GM23338 (cell line): Measurements from ENCODE around the gene HSDL2. TPM values are rescaled to one million over a fixed set of nuclear protein-coding genes. Genes with fewer than 3 reads are reported as not detected.

ENCODE experiments used
- ATAC-seq: fragments of 200-7000 bp; cut with Tn5 transposase; 3 replicates; pipeline ENCODE4 v1.9.1; 2020
- DNase-seq: peaks from one replicate; pipeline ENCODE4 v3.0.0-alpha.2; 2015; ENCODE audit warnings: low spot score
- H2AFZ ChIP-seq: fragments of 200-600 bp; sonication (generic); 2 replicates; pipeline ENCODE4 v1.8.0; 2016; ENCODE audit warnings: antibody characterized with exemption, mild to moderate bottlenecking, moderate library complexity
- H3F3A ChIP-seq: fragments of 200-600 bp; sonication (generic); replicated peaks from 2 replicates; pipeline ENCODE4 v1.8.0; 2017; ENCODE audit warnings: antibody characterized with exemption, mixed run types, low read depth
- H3K27ac ChIP-seq: fragments of 200-600 bp; sonication (generic); 2 replicates; pipeline ENCODE4 v1.6.1; 2016; ENCODE audit warnings: low read depth
- H3K27me3 ChIP-seq: fragments of 200-600 bp; sonication (generic); 2 replicates; pipeline ENCODE4 v1.8.0; 2016; ENCODE audit warnings: mild to moderate bottlenecking, mixed run types, moderate library complexity; ENCODE audit not compliant: insufficient read depth
- H3K36me3 ChIP-seq: fragments of 200-600 bp; sonication (generic); 2 replicates; pipeline ENCODE4 v1.8.0; 2016; ENCODE audit warnings: mild to moderate bottlenecking; ENCODE audit not compliant: insufficient read depth
- H3K4me1 ChIP-seq: fragments of 200-600 bp; sonication (generic); 2 replicates; pipeline ENCODE4 v1.8.0; 2016; ENCODE audit warnings: mild to moderate bottlenecking, moderate library complexity; ENCODE audit not compliant: insufficient read depth
- H3K4me2 ChIP-seq: fragments of 200-600 bp; sonication (generic); 2 replicates; pipeline ENCODE4 v1.7.1; 2017; ENCODE audit warnings: mixed run types
- H3K4me3 ChIP-seq: fragments of 200-600 bp; sonication (generic); 2 replicates; pipeline ENCODE4 v1.6.1; 2016; ENCODE audit warnings: mixed run types
- H3K79me2 ChIP-seq: fragments of 200-600 bp; sonication (generic); replicated peaks from 2 replicates; pipeline ENCODE4 v1.8.0; 2017; ENCODE audit warnings: mild to moderate bottlenecking; ENCODE audit not compliant: insufficient read depth
- H3K9me2 ChIP-seq: fragments of 200-600 bp; sonication (generic); 2 replicates; pipeline ENCODE4 v1.8.0; 2017; ENCODE audit not compliant: insufficient read depth
- H4K20me1 ChIP-seq: fragments of 200-600 bp; sonication (generic); replicated peaks from 2 replicates; pipeline ENCODE4 v1.8.0; 2017; ENCODE audit warnings: mild to moderate bottlenecking; ENCODE audit not compliant: insufficient read depth
- H3K27ac Mint-ChIP-seq: 2 replicates; pipeline ENCODE4 v1.8.0; 2020; ENCODE audit warnings: inconsistent platforms, mild to moderate bottlenecking, moderate library complexity, mixed read lengths
- H3K27me3 Mint-ChIP-seq: 3 replicates; pipeline ENCODE4 v1.8.0; 2022; ENCODE audit warnings: low read depth, mild to moderate bottlenecking, moderate library complexity, mixed read lengths, inconsistent platforms; ENCODE audit not compliant: insufficient read depth, poor library complexity
- H3K36me3 Mint-ChIP-seq: 3 replicates; pipeline ENCODE4 v1.8.0; 2021; ENCODE audit warnings: low read depth, mild to moderate bottlenecking, inconsistent platforms, moderate library complexity, mixed read lengths
- H3K4me1 Mint-ChIP-seq: 3 replicates; pipeline ENCODE4 v1.8.0; 2020; ENCODE audit warnings: mild to moderate bottlenecking, inconsistent platforms, mixed read lengths
- H3K4me3 Mint-ChIP-seq: 3 replicates; pipeline ENCODE4 v1.8.0; 2021; ENCODE audit warnings: moderate library complexity, mild to moderate bottlenecking, inconsistent platforms, mixed read lengths
- H3K9me3 Mint-ChIP-seq: 3 replicates; pipeline ENCODE4 v1.8.0; 2020; ENCODE audit warnings: moderate library complexity, mild to moderate bottlenecking, inconsistent platforms, mixed read lengths
- CREB1 ChIP-seq: fragments of 250-450 bp; sonication (Bioruptor Pico); IDR thresholded peaks from 2 replicates; pipeline ENCODE4 v1.5.0; 2020; ENCODE audit warnings: low read depth, mild to moderate bottlenecking, moderate library complexity
- EZH2 ChIP-seq: fragments of 200-600 bp; sonication (generic); IDR thresholded peaks from one replicate; pipeline ENCODE4 v1.8.0; 2017; ENCODE audit warnings: antibody characterized with exemption, mild to moderate bottlenecking, low read depth; ENCODE audit not compliant: unreplicated experiment
- EZH2phosphoT487 ChIP-seq: fragments of 200-600 bp; sonication (generic); IDR thresholded peaks from one replicate; pipeline ENCODE4 v1.8.1; 2018; ENCODE audit warnings: antibody characterized with exemption; ENCODE audit not compliant: unreplicated experiment
- JUNB ChIP-seq: IDR thresholded peaks from one replicate; pipeline ENCODE4 v1.6.1; 2016; ENCODE audit warnings: antibody characterized with exemption; ENCODE audit not compliant: unreplicated experiment
- NANOG ChIP-seq: IDR thresholded peaks from 2 replicates; pipeline ENCODE4 v1.6.1; 2016; ENCODE audit warnings: antibody characterized with exemption, borderline replicate concordance
- POLR2AphosphoS5 ChIP-seq: IDR thresholded peaks from 2 replicates; pipeline ENCODE4 v1.6.1; 2016; ENCODE audit warnings: antibody characterized with exemption, low read depth
- STAT1 ChIP-seq: IDR thresholded peaks from one replicate; pipeline ENCODE4 v1.6.1; 2016; ENCODE audit warnings: antibody characterized with exemption; ENCODE audit not compliant: unreplicated experiment
- ZNF114 ChIP-seq: fragments of 250-450 bp; sonication (Bioruptor Pico); IDR thresholded peaks from 2 replicates; pipeline ENCODE4 v1.5.0; 2020; ENCODE audit warnings: mild to moderate bottlenecking, moderate library complexity
- ZNF331 ChIP-seq: fragments of 250-450 bp; sonication (Bioruptor Pico); IDR thresholded peaks from 2 replicates; pipeline ENCODE4 v1.5.0; 2020; ENCODE audit warnings: low read depth, mild to moderate bottlenecking, moderate library complexity
- polyA plus RNA-seq: library from polyadenylated mRNA; unstranded; fragments of >200 nt; fragmentation: Nextera tagmentation; extraction: Ambion mirVana; gene quantifications from 2 replicates; pipeline ENCODE4 v1.2.1, GENCODE V29; 2016
- total RNA-seq: library from RNA; depleted of rRNA; stranded (reverse); fragments of >200 nt; shearing (Covaris generic); gene quantifications from 2 replicates; pipeline ENCODE4 v1.2.3, GENCODE V29; 2014
- TF ChIP-seq, protein P1 (sequence below): IDR thresholded peaks from one replicate; pipeline ENCODE4 v1.6.1; 2018; ENCODE audit warnings: antibody characterized with exemption; ENCODE audit not compliant: unreplicated experiment
- TF ChIP-seq, protein P2 (sequence below): IDR thresholded peaks from 2 replicates; pipeline ENCODE4 v1.6.1; 2016; ENCODE audit warnings: antibody characterized with exemption
- TF ChIP-seq, protein P3 (sequence below): fragments of 250-450 bp; sonication (Bioruptor Pico); IDR thresholded peaks from 2 replicates; pipeline ENCODE4 v1.5.0; 2020; ENCODE audit warnings: mild to moderate bottlenecking, moderate library complexity
- TF ChIP-seq, protein P4 (sequence below), 2 experiments: fragments of 200-600 bp in 1 of 2; sonication (generic) in 1 of 2; conservative IDR thresholded peaks; 2 replicates each; pipeline versions ENCODE4 v1.5.1 to v1.6.1; 2016 to 2017; ENCODE audit warnings: antibody characterized with exemption in 2 of 2, low read depth in 2 of 2, mild to moderate bottlenecking in 2 of 2, moderate library complexity in 1 of 2

Gene HSDL2
- total and polyA plus RNA-seq, 2 experiments from 2014 or later: 11.4 to 15.3 TPM

DNA sequence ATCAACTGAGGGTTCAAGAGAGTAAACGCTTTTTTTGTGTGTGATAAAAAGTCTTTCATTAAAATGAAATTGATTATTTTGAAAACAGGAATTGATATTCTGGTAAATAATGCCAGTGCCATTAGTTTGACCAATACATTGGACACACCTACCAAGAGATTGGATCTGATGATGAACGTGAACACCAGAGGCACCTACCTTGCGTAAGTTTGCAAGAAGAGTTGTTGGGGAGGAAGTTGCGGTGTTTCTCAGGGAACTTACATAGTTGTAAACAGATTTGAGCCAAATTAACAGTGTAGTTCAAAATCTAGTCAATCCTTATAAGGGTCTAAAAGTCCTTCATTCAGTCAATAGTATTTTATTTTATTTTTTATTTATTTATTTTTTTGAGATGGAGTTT is 28.9 kb downstream of the HSDL2 start:
- Histone ChIP-seq H3K36me3 (no peaks in the 10 kb centered on the region), H3K4me3 (no peak overlapping the region), H3K4me2 (no peak overlapping the region), H3K27ac (no peak overlapping the region), H2AFZ (no peak overlapping the region), H4K20me1 (no peaks in the 10 kb centered on the region), H3K9me2 (no peaks in the 10 kb centered on the region), H3K27me3 (no peaks in the 10 kb centered on the region), H3K4me1 (no peaks in the 10 kb centered on the region), H3F3A (no peaks in the 10 kb centered on the region), H3K79me2 (no peaks in the 10 kb centered on the region)
- TF ChIP-seq POLR2AphosphoS5: no peak
- no peak for TF ChIP-seq CREB1
- TF ChIP-seq ZNF331 (CRISPR knock-in tag): no peak
- TF ChIP-seq, protein P1, sequence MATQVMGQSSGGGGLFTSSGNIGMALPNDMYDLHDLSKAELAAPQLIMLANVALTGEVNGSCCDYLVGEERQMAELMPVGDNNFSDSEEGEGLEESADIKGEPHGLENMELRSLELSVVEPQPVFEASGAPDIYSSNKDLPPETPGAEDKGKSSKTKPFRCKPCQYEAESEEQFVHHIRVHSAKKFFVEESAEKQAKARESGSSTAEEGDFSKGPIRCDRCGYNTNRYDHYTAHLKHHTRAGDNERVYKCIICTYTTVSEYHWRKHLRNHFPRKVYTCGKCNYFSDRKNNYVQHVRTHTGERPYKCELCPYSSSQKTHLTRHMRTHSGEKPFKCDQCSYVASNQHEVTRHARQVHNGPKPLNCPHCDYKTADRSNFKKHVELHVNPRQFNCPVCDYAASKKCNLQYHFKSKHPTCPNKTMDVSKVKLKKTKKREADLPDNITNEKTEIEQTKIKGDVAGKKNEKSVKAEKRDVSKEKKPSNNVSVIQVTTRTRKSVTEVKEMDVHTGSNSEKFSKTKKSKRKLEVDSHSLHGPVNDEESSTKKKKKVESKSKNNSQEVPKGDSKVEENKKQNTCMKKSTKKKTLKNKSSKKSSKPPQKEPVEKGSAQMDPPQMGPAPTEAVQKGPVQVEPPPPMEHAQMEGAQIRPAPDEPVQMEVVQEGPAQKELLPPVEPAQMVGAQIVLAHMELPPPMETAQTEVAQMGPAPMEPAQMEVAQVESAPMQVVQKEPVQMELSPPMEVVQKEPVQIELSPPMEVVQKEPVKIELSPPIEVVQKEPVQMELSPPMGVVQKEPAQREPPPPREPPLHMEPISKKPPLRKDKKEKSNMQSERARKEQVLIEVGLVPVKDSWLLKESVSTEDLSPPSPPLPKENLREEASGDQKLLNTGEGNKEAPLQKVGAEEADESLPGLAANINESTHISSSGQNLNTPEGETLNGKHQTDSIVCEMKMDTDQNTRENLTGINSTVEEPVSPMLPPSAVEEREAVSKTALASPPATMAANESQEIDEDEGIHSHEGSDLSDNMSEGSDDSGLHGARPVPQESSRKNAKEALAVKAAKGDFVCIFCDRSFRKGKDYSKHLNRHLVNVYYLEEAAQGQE: no peak
- TF ChIP-seq, protein P2, sequence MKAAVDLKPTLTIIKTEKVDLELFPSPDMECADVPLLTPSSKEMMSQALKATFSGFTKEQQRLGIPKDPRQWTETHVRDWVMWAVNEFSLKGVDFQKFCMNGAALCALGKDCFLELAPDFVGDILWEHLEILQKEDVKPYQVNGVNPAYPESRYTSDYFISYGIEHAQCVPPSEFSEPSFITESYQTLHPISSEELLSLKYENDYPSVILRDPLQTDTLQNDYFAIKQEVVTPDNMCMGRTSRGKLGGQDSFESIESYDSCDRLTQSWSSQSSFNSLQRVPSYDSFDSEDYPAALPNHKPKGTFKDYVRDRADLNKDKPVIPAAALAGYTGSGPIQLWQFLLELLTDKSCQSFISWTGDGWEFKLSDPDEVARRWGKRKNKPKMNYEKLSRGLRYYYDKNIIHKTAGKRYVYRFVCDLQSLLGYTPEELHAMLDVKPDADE: no peak
- TF ChIP-seq, protein P3, sequence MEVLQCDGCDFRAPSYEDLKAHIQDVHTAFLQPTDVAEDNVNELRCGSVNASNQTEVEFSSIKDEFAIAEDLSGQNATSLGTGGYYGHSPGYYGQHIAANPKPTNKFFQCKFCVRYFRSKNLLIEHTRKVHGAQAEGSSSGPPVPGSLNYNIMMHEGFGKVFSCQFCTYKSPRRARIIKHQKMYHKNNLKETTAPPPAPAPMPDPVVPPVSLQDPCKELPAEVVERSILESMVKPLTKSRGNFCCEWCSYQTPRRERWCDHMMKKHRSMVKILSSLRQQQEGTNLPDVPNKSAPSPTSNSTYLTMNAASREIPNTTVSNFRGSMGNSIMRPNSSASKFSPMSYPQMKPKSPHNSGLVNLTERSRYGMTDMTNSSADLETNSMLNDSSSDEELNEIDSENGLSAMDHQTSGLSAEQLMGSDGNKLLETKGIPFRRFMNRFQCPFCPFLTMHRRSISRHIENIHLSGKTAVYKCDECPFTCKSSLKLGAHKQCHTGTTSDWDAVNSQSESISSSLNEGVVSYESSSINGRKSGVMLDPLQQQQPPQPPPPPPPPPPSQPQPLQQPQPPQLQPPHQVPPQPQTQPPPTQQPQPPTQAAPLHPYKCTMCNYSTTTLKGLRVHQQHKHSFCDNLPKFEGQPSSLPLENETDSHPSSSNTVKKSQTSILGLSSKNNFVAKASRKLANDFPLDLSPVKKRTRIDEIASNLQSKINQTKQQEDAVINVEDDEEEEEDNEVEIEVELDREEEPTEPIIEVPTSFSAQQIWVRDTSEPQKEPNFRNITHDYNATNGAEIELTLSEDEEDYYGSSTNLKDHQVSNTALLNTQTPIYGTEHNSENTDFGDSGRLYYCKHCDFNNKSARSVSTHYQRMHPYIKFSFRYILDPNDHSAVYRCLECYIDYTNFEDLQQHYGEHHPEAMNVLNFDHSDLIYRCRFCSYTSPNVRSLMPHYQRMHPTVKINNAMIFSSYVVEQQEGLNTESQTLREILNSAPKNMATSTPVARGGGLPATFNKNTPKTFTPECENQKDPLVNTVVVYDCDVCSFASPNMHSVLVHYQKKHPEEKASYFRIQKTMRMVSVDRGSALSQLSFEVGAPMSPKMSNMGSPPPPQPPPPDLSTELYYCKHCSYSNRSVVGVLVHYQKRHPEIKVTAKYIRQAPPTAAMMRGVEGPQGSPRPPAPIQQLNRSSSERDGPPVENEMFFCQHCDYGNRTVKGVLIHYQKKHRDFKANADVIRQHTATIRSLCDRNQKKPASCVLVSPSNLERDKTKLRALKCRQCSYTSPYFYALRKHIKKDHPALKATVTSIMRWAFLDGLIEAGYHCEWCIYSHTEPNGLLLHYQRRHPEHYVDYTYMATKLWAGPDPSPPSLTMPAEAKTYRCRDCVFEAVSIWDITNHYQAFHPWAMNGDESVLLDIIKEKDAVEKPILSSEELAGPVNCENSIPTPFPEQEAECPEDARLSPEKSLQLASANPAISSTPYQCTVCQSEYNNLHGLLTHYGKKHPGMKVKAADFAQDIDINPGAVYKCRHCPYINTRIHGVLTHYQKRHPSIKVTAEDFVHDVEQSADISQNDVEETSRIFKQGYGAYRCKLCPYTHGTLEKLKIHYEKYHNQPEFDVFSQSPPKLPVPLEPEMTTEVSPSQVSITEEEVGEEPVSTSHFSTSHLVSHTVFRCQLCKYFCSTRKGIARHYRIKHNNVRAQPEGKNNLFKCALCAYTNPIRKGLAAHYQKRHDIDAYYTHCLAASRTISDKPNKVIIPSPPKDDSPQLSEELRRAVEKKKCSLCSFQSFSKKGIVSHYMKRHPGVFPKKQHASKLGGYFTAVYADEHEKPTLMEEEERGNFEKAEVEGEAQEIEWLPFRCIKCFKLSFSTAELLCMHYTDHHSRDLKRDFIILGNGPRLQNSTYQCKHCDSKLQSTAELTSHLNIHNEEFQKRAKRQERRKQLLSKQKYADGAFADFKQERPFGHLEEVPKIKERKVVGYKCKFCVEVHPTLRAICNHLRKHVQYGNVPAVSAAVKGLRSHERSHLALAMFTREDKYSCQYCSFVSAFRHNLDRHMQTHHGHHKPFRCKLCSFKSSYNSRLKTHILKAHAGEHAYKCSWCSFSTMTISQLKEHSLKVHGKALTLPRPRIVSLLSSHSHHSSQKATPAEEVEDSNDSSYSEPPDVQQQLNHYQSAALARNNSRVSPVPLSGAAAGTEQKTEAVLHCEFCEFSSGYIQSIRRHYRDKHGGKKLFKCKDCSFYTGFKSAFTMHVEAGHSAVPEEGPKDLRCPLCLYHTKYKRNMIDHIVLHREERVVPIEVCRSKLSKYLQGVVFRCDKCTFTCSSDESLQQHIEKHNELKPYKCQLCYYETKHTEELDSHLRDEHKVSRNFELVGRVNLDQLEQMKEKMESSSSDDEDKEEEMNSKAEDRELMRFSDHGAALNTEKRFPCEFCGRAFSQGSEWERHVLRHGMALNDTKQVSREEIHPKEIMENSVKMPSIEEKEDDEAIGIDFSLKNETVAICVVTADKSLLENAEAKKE (CRISPR knock-in tag): no peak
- TF ChIP-seq NANOG: no peak
- TF ChIP-seq, protein P4, sequence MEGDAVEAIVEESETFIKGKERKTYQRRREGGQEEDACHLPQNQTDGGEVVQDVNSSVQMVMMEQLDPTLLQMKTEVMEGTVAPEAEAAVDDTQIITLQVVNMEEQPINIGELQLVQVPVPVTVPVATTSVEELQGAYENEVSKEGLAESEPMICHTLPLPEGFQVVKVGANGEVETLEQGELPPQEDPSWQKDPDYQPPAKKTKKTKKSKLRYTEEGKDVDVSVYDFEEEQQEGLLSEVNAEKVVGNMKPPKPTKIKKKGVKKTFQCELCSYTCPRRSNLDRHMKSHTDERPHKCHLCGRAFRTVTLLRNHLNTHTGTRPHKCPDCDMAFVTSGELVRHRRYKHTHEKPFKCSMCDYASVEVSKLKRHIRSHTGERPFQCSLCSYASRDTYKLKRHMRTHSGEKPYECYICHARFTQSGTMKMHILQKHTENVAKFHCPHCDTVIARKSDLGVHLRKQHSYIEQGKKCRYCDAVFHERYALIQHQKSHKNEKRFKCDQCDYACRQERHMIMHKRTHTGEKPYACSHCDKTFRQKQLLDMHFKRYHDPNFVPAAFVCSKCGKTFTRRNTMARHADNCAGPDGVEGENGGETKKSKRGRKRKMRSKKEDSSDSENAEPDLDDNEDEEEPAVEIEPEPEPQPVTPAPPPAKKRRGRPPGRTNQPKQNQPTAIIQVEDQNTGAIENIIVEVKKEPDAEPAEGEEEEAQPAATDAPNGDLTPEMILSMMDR (conservative IDR thresholded peaks at IDR 0.05; ENCODE audit: low read depth in 2 of 2): no peak
- no peak for TF ChIP-seq EZH2phosphoT487
- TF ChIP-seq JUNB: no peak
- TF ChIP-seq ZNF114 (CRISPR knock-in tag): no peak
- TF ChIP-seq EZH2: no peak
- no peak for TF ChIP-seq STAT1
- ATAC-seq: no peak
- Mint-ChIP-seq H3K4me3 (no peak overlapping the region), H3K4me1 (peaks cover 9% of the 10 kb centered on the region), H3K9me3 (no peaks in the 10 kb centered on the region), H3K27me3 (peaks cover 4% of the 10 kb centered on the region), H3K36me3 (peaks cover 9% of the 10 kb centered on the region; the same call in 1 of the 3 replicates), H3K27ac (no peak overlapping the region)
- DNase-seq: no peak
